Liver (tissue), 9 donors: ENCODE data around the gene TOR4A. TPM values are rescaled to one million over a fixed set of nuclear protein-coding genes. Genes with fewer than 3 reads are reported as not detected.

Experiments used
- DNase-seq: peaks from one replicate; pipeline ENCODE4 v3.0.0-alpha.2; 2017; ENCODE audit warnings: low spot score
- H3K27ac ChIP-seq, 2 donors: one replicate each; pipeline ENCODE4 v1.7.0; 2013; ENCODE audit warnings: inconsistent platforms in 2 of 2, low read length in 2 of 2, control low read depth in 1 of 2, low read depth in 1 of 2, mild to moderate bottlenecking in 1 of 2
- H3K27me3 ChIP-seq, 4 donors: one replicate each; pipeline versions ENCODE4 v1.6.1 to v1.7.0; 2013; ENCODE audit warnings: low read length in 3 of 4, inconsistent platforms in 1 of 4, mild to moderate bottlenecking in 1 of 4, moderate library complexity in 1 of 4; ENCODE audit not compliant: control insufficient read depth in 4 of 4, insufficient read depth in 4 of 4
- H3K36me3 ChIP-seq, 4 donors: one replicate each; pipeline versions ENCODE4 v1.6.1 to v1.7.0; 2013; ENCODE audit warnings: low read length in 3 of 4, mild to moderate bottlenecking in 3 of 4, low read depth in 1 of 4, moderate library complexity in 1 of 4; ENCODE audit not compliant: control insufficient read depth in 4 of 4, insufficient read depth in 3 of 4
- H3K4me1 ChIP-seq, 4 donors: one replicate each; pipeline versions ENCODE4 v1.6.1 to v1.7.0; 2013; ENCODE audit warnings: low read length in 3 of 4, mild to moderate bottlenecking in 3 of 4, moderate library complexity in 1 of 4; ENCODE audit not compliant: control insufficient read depth in 4 of 4, insufficient read depth in 4 of 4
- H3K4me3 ChIP-seq, 3 donors: one replicate each; pipeline versions ENCODE4 v1.6.1 to v1.7.0; 2013; ENCODE audit warnings: low read length in 3 of 3, control low read depth in 1 of 3, low read depth in 1 of 3, mild to moderate bottlenecking in 1 of 3
- H3K9ac ChIP-seq, 2 donors: one replicate each; pipeline ENCODE4 v1.7.0; 2013; ENCODE audit warnings: low read length in 2 of 2, mild to moderate bottlenecking in 2 of 2, moderate library complexity in 2 of 2, control low read depth in 1 of 2, low read depth in 1 of 2
- H3K9me3 ChIP-seq, 4 donors: one replicate each; pipeline versions ENCODE4 v1.6.1 to v1.7.0; 2013; ENCODE audit warnings: low read length in 3 of 4; ENCODE audit not compliant: control insufficient read depth in 4 of 4
- EGR1 ChIP-seq, 2 donors: IDR thresholded peaks; 2 replicates each; pipeline ENCODE4 v1.6.1; 2016 to 2018; ENCODE audit warnings: antibody characterized with exemption in 2 of 2, low read depth in 2 of 2
- FOXA1 ChIP-seq: IDR thresholded peaks from 2 replicates; pipeline ENCODE4 v1.6.1; 2016; ENCODE audit warnings: antibody characterized with exemption
- FOXA2 ChIP-seq: IDR thresholded peaks from 2 replicates; pipeline ENCODE4 v1.6.1; 2016; ENCODE audit warnings: antibody characterized with exemption
- GABPA ChIP-seq, 2 donors: IDR thresholded peaks in 1 of 2; conservative IDR thresholded peaks in 1 of 2; 2 replicates each; pipeline ENCODE4 v1.6.1; 2016; ENCODE audit warnings: antibody characterized with exemption in 2 of 2, mild to moderate bottlenecking in 1 of 2, moderate library complexity in 1 of 2
- HNF4A ChIP-seq, 2 donors: conservative IDR thresholded peaks; 2 replicates each; pipeline ENCODE4 v1.6.1; 2016; ENCODE audit warnings: antibody characterized with exemption in 2 of 2, mild to moderate bottlenecking in 2 of 2
- HNF4G ChIP-seq: IDR thresholded peaks from 2 replicates; pipeline ENCODE4 v1.6.1; 2016; ENCODE audit warnings: antibody characterized with exemption
- JUND ChIP-seq, 2 donors: IDR thresholded peaks; 2 replicates each; pipeline ENCODE4 v1.6.1; 2016; ENCODE audit warnings: antibody characterized with exemption in 2 of 2
- NR2F2 ChIP-seq: IDR thresholded peaks from 2 replicates; pipeline ENCODE4 v1.6.1; 2016; ENCODE audit warnings: antibody characterized with exemption
- RAD21 ChIP-seq, 2 donors: IDR thresholded peaks; 2 replicates each; pipeline ENCODE4 v1.6.1; 2016; ENCODE audit warnings: antibody characterized with exemption in 2 of 2, mild to moderate bottlenecking in 2 of 2
- SP1 ChIP-seq: IDR thresholded peaks from 2 replicates; pipeline ENCODE4 v1.6.1; 2018; ENCODE audit warnings: antibody characterized with exemption, mild to moderate bottlenecking
- TAF1 ChIP-seq: conservative IDR thresholded peaks from 2 replicates; pipeline ENCODE4 v1.6.1; 2016; ENCODE audit warnings: antibody characterized with exemption, mild to moderate bottlenecking
- YY1 ChIP-seq: IDR thresholded peaks from 2 replicates; pipeline ENCODE4 v1.6.1; 2016; ENCODE audit warnings: antibody characterized with exemption, mild to moderate bottlenecking
- WGBS: extraction: QIAGEN DNeasy Blood & Tissue Kit; methylation state at CpG from one replicate; pipeline ENCODE4 v1.1.7; 2013; 5-methylcytosine and 5-hydroxymethylcytosine counted together
- polyA plus RNA-seq, 2 donors: library from polyadenylated mRNA; stranded (reverse) in 1 of 2; unstranded in 1 of 2; fragments of 200-250 nt in 1 of 2; fragments of >200 nt in 1 of 2; fragmentation: Nextera tagmentation in 1 of 2; extraction: Ambion mirVana in 1 of 2; gene quantifications; one replicate each; pipeline versions ENCODE4 v1.2.1 to v1.2.3, GENCODE V29; 2013 to 2015
- total RNA-seq, 2 donors: library from RNA; depleted of rRNA; stranded (reverse); fragments of >200 nt; gene quantifications; one replicate each; pipeline ENCODE4 v1.2.3, GENCODE V29; 2014
- TF ChIP-seq, protein P1 (sequence below): fragments of 150-350 bp; IDR thresholded peaks from 2 replicates; pipeline ENCODE4 v1.5.1; 2017; ENCODE audit warnings: improper control_type of control experiment, low read depth, low read length; ENCODE audit not compliant: missing input control
- TF ChIP-seq, protein P2 (sequence below): IDR thresholded peaks from 2 replicates; pipeline ENCODE4 v1.6.1; 2016; ENCODE audit warnings: antibody characterized with exemption
- TF ChIP-seq, protein P3 (sequence below): IDR thresholded peaks from 2 replicates; pipeline ENCODE4 v1.6.1; 2016; ENCODE audit warnings: antibody characterized with exemption
- TF ChIP-seq, protein P4 (sequence below): IDR thresholded peaks from 2 replicates; pipeline ENCODE4 v1.6.1; 2016; ENCODE audit warnings: antibody characterized with exemption
- TF ChIP-seq, protein P5 (sequence below): IDR thresholded peaks from 2 replicates; pipeline ENCODE4 v1.6.1; 2016; ENCODE audit warnings: antibody characterized with exemption, mild to moderate bottlenecking
- donor health status: healthy.
- donor health status: healthy.
- donor health status: healthy.
- donor health status: healthy.
- donor health status: healthy.

The TOR4A gene
- total and polyA plus RNA-seq, 4 donors = 0.35 to 5.1 (median 4.3) TPM

DNA sequence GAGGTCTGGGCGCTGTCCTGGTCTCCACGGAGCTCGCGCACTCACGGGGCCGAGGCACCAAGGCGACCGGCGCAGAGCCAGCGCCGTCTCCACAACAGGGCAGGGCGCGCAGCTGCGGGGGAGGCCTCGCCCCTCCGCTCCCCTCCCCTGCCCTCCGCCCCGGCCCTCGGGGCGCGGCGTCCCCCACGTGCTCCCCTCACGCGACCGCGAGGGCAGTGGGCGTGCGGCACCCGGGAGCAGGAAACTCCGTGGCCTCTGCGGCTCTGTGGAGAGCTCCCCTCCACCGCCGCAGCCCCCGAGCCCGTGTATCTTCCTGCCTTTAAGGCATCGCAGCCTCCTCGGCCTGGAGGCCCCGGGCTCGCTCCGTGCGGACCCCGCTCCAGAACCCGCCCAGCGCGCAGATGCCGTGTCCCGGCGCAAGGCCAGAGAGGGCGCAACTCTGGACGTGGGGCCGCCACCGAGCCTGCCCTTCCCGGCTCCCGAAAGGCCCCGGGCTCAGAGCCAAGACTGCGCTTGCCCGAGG is 37.1 kb upstream of the TOR4A start:
- Histone ChIP-seq H3K27ac (peak overlapping the region; percentile 74 to 92), H3K9me3 (no peaks in the 10 kb centered on the region), H3K36me3 (peaks cover 0 to 11% (median 5%) of the 10 kb centered on the region in 4 donors), H3K27me3 (no peaks in the 10 kb centered on the region), H3K4me3 (peak overlapping the region; percentile 43 to 57 (median 49)), H3K9ac (peak overlapping the region in 1 of 2 donors; percentile 38), H3K4me1 (peaks cover 8 to 49% (median 21%) of the 10 kb centered on the region in 4 donors)
- under 1% methylated on average over 58 of the region's 58 CpGs for WGBS
- peak; percentile 72 for DNase-seq
- TF ChIP-seq, protein P1, sequence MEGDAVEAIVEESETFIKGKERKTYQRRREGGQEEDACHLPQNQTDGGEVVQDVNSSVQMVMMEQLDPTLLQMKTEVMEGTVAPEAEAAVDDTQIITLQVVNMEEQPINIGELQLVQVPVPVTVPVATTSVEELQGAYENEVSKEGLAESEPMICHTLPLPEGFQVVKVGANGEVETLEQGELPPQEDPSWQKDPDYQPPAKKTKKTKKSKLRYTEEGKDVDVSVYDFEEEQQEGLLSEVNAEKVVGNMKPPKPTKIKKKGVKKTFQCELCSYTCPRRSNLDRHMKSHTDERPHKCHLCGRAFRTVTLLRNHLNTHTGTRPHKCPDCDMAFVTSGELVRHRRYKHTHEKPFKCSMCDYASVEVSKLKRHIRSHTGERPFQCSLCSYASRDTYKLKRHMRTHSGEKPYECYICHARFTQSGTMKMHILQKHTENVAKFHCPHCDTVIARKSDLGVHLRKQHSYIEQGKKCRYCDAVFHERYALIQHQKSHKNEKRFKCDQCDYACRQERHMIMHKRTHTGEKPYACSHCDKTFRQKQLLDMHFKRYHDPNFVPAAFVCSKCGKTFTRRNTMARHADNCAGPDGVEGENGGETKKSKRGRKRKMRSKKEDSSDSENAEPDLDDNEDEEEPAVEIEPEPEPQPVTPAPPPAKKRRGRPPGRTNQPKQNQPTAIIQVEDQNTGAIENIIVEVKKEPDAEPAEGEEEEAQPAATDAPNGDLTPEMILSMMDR = no peak
- no peak for TF ChIP-seq HNF4G
- TF ChIP-seq GABPA (IDR thresholded peaks at IDR 0.05 in 1 of 2, conservative IDR thresholded peaks at IDR 0.05 in 1 of 2) = no peak
- TF ChIP-seq, protein P2, sequence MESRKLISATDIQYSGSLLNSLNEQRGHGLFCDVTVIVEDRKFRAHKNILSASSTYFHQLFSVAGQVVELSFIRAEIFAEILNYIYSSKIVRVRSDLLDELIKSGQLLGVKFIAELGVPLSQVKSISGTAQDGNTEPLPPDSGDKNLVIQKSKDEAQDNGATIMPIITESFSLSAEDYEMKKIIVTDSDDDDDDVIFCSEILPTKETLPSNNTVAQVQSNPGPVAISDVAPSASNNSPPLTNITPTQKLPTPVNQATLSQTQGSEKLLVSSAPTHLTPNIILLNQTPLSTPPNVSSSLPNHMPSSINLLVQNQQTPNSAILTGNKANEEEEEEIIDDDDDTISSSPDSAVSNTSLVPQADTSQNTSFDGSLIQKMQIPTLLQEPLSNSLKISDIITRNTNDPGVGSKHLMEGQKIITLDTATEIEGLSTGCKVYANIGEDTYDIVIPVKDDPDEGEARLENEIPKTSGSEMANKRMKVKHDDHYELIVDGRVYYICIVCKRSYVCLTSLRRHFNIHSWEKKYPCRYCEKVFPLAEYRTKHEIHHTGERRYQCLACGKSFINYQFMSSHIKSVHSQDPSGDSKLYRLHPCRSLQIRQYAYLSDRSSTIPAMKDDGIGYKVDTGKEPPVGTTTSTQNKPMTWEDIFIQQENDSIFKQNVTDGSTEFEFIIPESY = no peak
- no peak for TF ChIP-seq TAF1
- no peak for TF ChIP-seq SP1
- TF ChIP-seq, protein P3, sequence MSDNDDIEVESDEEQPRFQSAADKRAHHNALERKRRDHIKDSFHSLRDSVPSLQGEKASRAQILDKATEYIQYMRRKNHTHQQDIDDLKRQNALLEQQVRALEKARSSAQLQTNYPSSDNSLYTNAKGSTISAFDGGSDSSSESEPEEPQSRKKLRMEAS = no peak
- no peak for TF ChIP-seq EGR1 (IDR thresholded peaks at IDR 0.05; ENCODE audit: low read depth in 2 of 2)
- no peak for TF ChIP-seq JUND (IDR thresholded peaks at IDR 0.05)
- TF ChIP-seq YY1 = no peak
- TF ChIP-seq FOXA1 = no peak
- no peak for TF ChIP-seq FOXA2
- TF ChIP-seq, protein P4, sequence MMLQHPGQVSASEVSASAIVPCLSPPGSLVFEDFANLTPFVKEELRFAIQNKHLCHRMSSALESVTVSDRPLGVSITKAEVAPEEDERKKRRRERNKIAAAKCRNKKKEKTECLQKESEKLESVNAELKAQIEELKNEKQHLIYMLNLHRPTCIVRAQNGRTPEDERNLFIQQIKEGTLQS = no peak
- TF ChIP-seq NR2F2 = no peak
- TF ChIP-seq HNF4A (conservative IDR thresholded peaks at IDR 0.05) = no peak

DNA sequence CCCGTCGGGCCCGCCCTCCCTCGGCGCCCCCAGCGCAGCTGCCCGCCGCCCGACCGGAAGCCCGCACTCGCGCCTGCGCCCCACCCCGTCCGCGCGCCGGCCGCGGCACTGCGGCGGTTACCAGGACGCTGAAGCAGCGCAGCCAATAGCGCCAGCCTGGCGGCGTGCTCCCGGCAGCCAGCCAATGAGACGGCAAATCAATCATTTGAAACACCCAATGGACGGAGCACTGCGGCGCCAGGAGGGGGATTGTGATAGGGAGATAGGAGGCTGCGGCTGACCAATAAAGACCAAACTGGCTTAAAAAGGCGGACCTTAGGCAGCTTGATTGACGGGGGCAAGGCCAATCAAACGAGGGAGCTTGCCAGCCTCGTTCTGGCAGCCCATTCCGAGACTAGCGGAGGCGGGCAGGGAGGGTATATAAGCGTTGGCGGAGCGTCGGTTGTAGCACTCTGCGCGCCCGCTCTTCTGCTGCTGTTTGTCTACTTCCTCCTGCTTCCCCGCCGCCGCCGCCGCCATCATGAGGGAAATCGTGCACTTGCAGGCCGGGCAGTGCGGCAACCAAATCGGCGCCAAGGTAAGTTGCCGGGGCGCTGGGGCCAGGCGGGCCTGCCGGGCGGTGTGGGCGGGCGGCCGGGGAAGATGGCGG is 36.6 kb upstream of the TOR4A start, which contains the start of gene TUBB4B:
Gene TUBB4B, plus strand, starts transcription at position 447 of the 649 bp plus-strand sequence. Its CDS starts 74 bp downstream, at position 521.
- peaks cover 0 to 11% (median 5%) of the 10 kb centered on the region in 4 donors for H3K36me3 ChIP-seq
- no peaks in the 10 kb centered on the region for H3K9me3 ChIP-seq
- peaks cover 8 to 49% (median 21%) of the 10 kb centered on the region in 4 donors for H3K4me1 ChIP-seq
- under 1% methylated on average over 67 of the region's 67 CpGs for whole genome bisulfite sequencing
- TF ChIP-seq EGR1 (IDR thresholded peaks at IDR 0.05; ENCODE audit: low read depth in 2 of 2) (peak in 1 of 2 donors; percentile 70), SP1 (peak; percentile 100), GABPA (IDR thresholded peaks at IDR 0.05 in 1 of 2, conservative IDR thresholded peaks at IDR 0.05 in 1 of 2) (peak in 1 of 2 donors; percentile 62), TAF1 (peak; percentile 99), YY1 (peak; percentile 93), RAD21 (IDR thresholded peaks at IDR 0.05) (no peak), HNF4A (conservative IDR thresholded peaks at IDR 0.05) (no peak)
- TF ChIP-seq, protein P5, sequence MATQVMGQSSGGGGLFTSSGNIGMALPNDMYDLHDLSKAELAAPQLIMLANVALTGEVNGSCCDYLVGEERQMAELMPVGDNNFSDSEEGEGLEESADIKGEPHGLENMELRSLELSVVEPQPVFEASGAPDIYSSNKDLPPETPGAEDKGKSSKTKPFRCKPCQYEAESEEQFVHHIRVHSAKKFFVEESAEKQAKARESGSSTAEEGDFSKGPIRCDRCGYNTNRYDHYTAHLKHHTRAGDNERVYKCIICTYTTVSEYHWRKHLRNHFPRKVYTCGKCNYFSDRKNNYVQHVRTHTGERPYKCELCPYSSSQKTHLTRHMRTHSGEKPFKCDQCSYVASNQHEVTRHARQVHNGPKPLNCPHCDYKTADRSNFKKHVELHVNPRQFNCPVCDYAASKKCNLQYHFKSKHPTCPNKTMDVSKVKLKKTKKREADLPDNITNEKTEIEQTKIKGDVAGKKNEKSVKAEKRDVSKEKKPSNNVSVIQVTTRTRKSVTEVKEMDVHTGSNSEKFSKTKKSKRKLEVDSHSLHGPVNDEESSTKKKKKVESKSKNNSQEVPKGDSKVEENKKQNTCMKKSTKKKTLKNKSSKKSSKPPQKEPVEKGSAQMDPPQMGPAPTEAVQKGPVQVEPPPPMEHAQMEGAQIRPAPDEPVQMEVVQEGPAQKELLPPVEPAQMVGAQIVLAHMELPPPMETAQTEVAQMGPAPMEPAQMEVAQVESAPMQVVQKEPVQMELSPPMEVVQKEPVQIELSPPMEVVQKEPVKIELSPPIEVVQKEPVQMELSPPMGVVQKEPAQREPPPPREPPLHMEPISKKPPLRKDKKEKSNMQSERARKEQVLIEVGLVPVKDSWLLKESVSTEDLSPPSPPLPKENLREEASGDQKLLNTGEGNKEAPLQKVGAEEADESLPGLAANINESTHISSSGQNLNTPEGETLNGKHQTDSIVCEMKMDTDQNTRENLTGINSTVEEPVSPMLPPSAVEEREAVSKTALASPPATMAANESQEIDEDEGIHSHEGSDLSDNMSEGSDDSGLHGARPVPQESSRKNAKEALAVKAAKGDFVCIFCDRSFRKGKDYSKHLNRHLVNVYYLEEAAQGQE = peak; percentile 94
- peak within 1 kb of the TSS in 1 of 2 donors; percentile 82 for H3K9ac ChIP-seq
- H3K27me3 ChIP-seq = no peaks in the 10 kb centered on the region
- peak; percentile 97 for DNase-seq
- peak within 1 kb of the TSS; percentile 74 to 92 for H3K27ac ChIP-seq
- peak within 1 kb of the TSS; percentile 77 to 97 (median 88) for H3K4me3 ChIP-seq
